Activated CD8-positive, alpha-beta memory T cell treated with anti-CD3 and anti-CD28 coated beads, Interleukin-2, amount 10 ng/mL, durations not matched to agents 7 days and 5 days (primary cell): ENCODE measurements around the gene PTGDR. TPM values are rescaled to one million over a fixed set of nuclear protein-coding genes. Genes with fewer than 3 reads are reported as not detected.

Experiments used
- ATAC-seq: fragments of 150-1000 bp; cut with Tn5 transposase; one replicate; pipeline ENCODE4 v1.10.0; 2021; ENCODE audit warnings: moderate library complexity
- CTCF ChIA-PET: fragments of 350-600 bp; sonication (Branson Sonifier 250); formaldehyde crosslinking; loops from one replicate; lab custom pipeline; 2021; ENCODE audit warnings: antibody characterized with exemption; lab: Charles Lee
- DNase-seq: peaks from one replicate; pipeline ENCODE4 v3.0.0-alpha.2; 2020
- H3K27ac Mint-ChIP-seq: one replicate; pipeline ENCODE4 v1.8.0; 2021; ENCODE audit warnings: mild to moderate bottlenecking, mixed read lengths
- H3K27me3 Mint-ChIP-seq: one replicate; pipeline ENCODE4 v1.8.0; 2021; ENCODE audit warnings: mixed read lengths
- H3K36me3 Mint-ChIP-seq: one replicate; pipeline ENCODE4 v1.8.0; 2021; ENCODE audit warnings: mild to moderate bottlenecking, mixed read lengths
- H3K4me1 Mint-ChIP-seq: one replicate; pipeline ENCODE4 v1.8.0; 2021; ENCODE audit warnings: mixed read lengths
- H3K4me3 Mint-ChIP-seq: one replicate; pipeline ENCODE4 v1.8.0; 2021; ENCODE audit warnings: mild to moderate bottlenecking, moderate library complexity, mixed read lengths
- H3K9me3 Mint-ChIP-seq: one replicate; pipeline ENCODE4 v1.8.0; 2022; ENCODE audit warnings: low read depth, mixed read lengths
- total RNA-seq, 2 experiments: library from RNA; stranded (reverse); gene quantifications; one replicate each; pipeline ENCODE4 v1.2.3, GENCODE V29; 2021

Gene PTGDR
- total RNA-seq, 2 experiments from 2014 or later = 0.07 to 1.7 TPM

GRCh38 chr14:52325126-52325525 is 57.6 kb downstream of the PTGDR start:
- peaks cover 13% of the 10 kb centered on the region for H3K9me3 Mint-ChIP-seq
- peaks cover 87% of the 10 kb centered on the region for H3K4me1 Mint-ChIP-seq
- H3K27ac Mint-ChIP-seq = peak overlapping the region; percentile 83
- DNase-seq (peak; percentile 71), ATAC-seq (peak; percentile 87)
- no peaks in the 10 kb centered on the region for H3K27me3 Mint-ChIP-seq
- H3K36me3 Mint-ChIP-seq = peaks cover 86% of the 10 kb centered on the region
- H3K4me3 Mint-ChIP-seq = peak overlapping the region; percentile 54
- CTCF ChIA-PET = interaction anchor here (0.7 to 1.9 kb wide), 6 partner anchors 8 to 27 kb away, joined by 3 to 7 read pairs (median 4); partner anchors contain the start of gene PTGER2

- peak overlapping the region; percentile 54 for H3K4me3 Mint-ChIP-seq
- ATAC-seq (no peak), DNase-seq (no peak)
- peaks cover 86% of the 10 kb centered on the region for H3K4me1 Mint-ChIP-seq
- peaks cover 13% of the 10 kb centered on the region for H3K9me3 Mint-ChIP-seq
- peaks cover 85% of the 10 kb centered on the region for H3K36me3 Mint-ChIP-seq
- H3K27ac Mint-ChIP-seq = peak overlapping the region; percentile 83
- CTCF ChIA-PET = interaction anchor here (0.7 to 1.9 kb wide), 6 partner anchors 8 to 27 kb away, joined by 3 to 7 read pairs (median 4); partner anchors contain the start of gene PTGER2
- H3K27me3 Mint-ChIP-seq = no peaks in the 10 kb centered on the region
Observed at GRCh38 chr14:52325630-52326029, 58.1 kb downstream of the PTGDR start.

Other genes with a start within 250 kb of the PTGDR start
- under 1 TPM; 0.18 to 0.21 TPM for gene NID2, start 198.6 kb upstream of the PTGDR start, total RNA-seq
- gene PTGER2, start 46.6 kb downstream of the PTGDR start, total RNA-seq = 100 to 1,000 TPM in 1 of 2 experiments, 10 to 100 TPM in 1; 97.6 to 117 TPM